Measurements from ENCODE around the gene SLU7. TPM values are rescaled to one million over a fixed set of nuclear protein-coding genes. Genes with fewer than 3 reads are reported as not detected.

Gene SLU7
- total and polyA plus RNA-seq, 7 donors: 22.4 to 80.3 (median 44.4) TPM

GRCh38 chr5:160367885-160368284 is 51.0 kb downstream of the SLU7 start:
- DNase-seq: no peak
- Histone ChIP-seq H3K36me3 (no peaks in the 10 kb centered on the region), H3K9me3 (no peaks in the 10 kb centered on the region), H3K4me3 (no peak overlapping the region), H3K4me1 (peaks cover 0 to 14% (median 11%) of the 10 kb centered on the region in 4 donors), H3K27ac (no peak overlapping the region), H3K27me3 (no peaks in the 10 kb centered on the region)
- TF ChIP-seq CTCF (IDR thresholded peaks at IDR 0.05) (no peak), EP300 (IDR thresholded peaks at IDR 0.05) (no peak), POLR2A (IDR thresholded peaks at IDR 0.05) (no peak), POLR2AphosphoS5 (IDR thresholded peaks at IDR 0.05) (no peak)
- intact Hi-C loops (cut with DNase I): no loop called here
- WGBS, 2 donors: 97 to 98% methylated on average over 3 of the region's 3 CpGs

GRCh38 chr5:160367261-160367660 is 51.6 kb downstream of the SLU7 start:
- 55 to 63% methylated on average over 2 of the region's 2 CpGs for WGBS, 2 donors
- H3K9me3 ChIP-seq: no peaks in the 10 kb centered on the region
- no peaks in the 10 kb centered on the region for H3K27me3 ChIP-seq
- peaks cover 0 to 14% (median 11%) of the 10 kb centered on the region in 4 donors for H3K4me1 ChIP-seq
- intact Hi-C loops (cut with DNase I): no loop called here
- no peak for DNase-seq
- TF ChIP-seq POLR2A (IDR thresholded peaks at IDR 0.05) (no peak), POLR2AphosphoS5 (IDR thresholded peaks at IDR 0.05) (no peak), CTCF (IDR thresholded peaks at IDR 0.05) (no peak), EP300 (IDR thresholded peaks at IDR 0.05) (no peak)
- H3K4me3 ChIP-seq: no peak overlapping the region
- no peak overlapping the region for H3K27ac ChIP-seq
- no peaks in the 10 kb centered on the region for H3K36me3 ChIP-seq

- DNase-seq: no peak
- no peak overlapping the region for H3K4me3 ChIP-seq
- TF ChIP-seq POLR2A (IDR thresholded peaks at IDR 0.05): no peak
- peaks cover 0 to 14% (median 11%) of the 10 kb centered on the region in 4 donors for H3K4me1 ChIP-seq
- intact Hi-C loops (cut with DNase I): no loop called here
- H3K27me3 ChIP-seq: no peaks in the 10 kb centered on the region
- no peak overlapping the region for H3K27ac ChIP-seq
- no peaks in the 10 kb centered on the region for H3K9me3 ChIP-seq
- WGBS, 2 donors: 72 to 93% methylated on average over 2 of the region's 2 CpGs
- H3K36me3 ChIP-seq: no peaks in the 10 kb centered on the region
Measured at GRCh38 chr5:160366230-160366629, 52.7 kb downstream of the SLU7 start.

- 84 to 86% methylated on average over 13 of the region's 13 CpGs for WGBS, 2 donors
- DNase-seq: no peak
- no peaks in the 10 kb centered on the region for H3K36me3 ChIP-seq
- H3K9me3 ChIP-seq: no peaks in the 10 kb centered on the region
- no peaks in the 10 kb centered on the region for H3K27me3 ChIP-seq
- H3K4me3 ChIP-seq: no peak overlapping the region
- intact Hi-C loops (cut with DNase I): no loop called here
- TF ChIP-seq POLR2A (IDR thresholded peaks at IDR 0.05) (no peak), EP300 (IDR thresholded peaks at IDR 0.05) (no peak), CTCF (IDR thresholded peaks at IDR 0.05) (no peak), POLR2AphosphoS5 (IDR thresholded peaks at IDR 0.05) (no peak)
- H3K4me1 ChIP-seq: peaks cover 0 to 5% (median 0%) of the 10 kb centered on the region in 4 donors
- peak overlapping the region in 3 of 4 donors; percentile 18 to 58 (median 35) for H3K27ac ChIP-seq
Measured at GRCh38 chr5:160363660-160364395, 55.1 kb downstream of the SLU7 start.

- H3K4me1 ChIP-seq: peaks cover 0 to 8% (median 3%) of the 10 kb centered on the region in 4 donors
- no peaks in the 10 kb centered on the region for H3K9me3 ChIP-seq
- intact Hi-C loops (cut with DNase I): no loop called here
- TF ChIP-seq POLR2A (IDR thresholded peaks at IDR 0.05) (no peak), CTCF (IDR thresholded peaks at IDR 0.05) (no peak), EP300 (IDR thresholded peaks at IDR 0.05) (no peak), POLR2AphosphoS5 (IDR thresholded peaks at IDR 0.05) (no peak)
- no peak for DNase-seq
- no peak overlapping the region for H3K4me3 ChIP-seq
- H3K27me3 ChIP-seq: no peaks in the 10 kb centered on the region
- 17 to 58% methylated on average over 3 of the region's 3 CpGs for WGBS, 2 donors
- no peaks in the 10 kb centered on the region for H3K36me3 ChIP-seq
- peak overlapping the region in 3 of 4 donors; percentile 18 to 58 (median 35) for H3K27ac ChIP-seq
Measured at GRCh38 chr5:160363211-160363610, 55.7 kb downstream of the SLU7 start.
